Measurements from ENCODE around the gene OR4N5. TPM values are rescaled to one million over a fixed set of nuclear protein-coding genes. Genes with fewer than 3 reads are reported as not detected.
"Not testable (repeated sequence)": the region's sequence is repeated elsewhere in the genome, so short reads cannot be mapped to it uniquely, and the experiment has no call there.

Gene OR4N5
- total RNA-seq, 1 donor from 2014 or later, result not detected

GRCh38 chr14:20116748-20117147 is 21.9 kb upstream of the OR4N5 start:
- Histone ChIP-seq H3K36me3 (ENCODE audit: control insufficient read depth, insufficient read depth, low read length) (no peaks in the 10 kb centered on the region), H3K4me3 (ENCODE audit: low read depth, low read length) (no peak overlapping the region), H3K27me3 (ENCODE audit: control insufficient read depth, insufficient read depth, low read length) (no peaks in the 10 kb centered on the region)
- DNase-seq (ENCODE audit: low read depth), result no peak
- TF ChIP-seq, protein P1, sequence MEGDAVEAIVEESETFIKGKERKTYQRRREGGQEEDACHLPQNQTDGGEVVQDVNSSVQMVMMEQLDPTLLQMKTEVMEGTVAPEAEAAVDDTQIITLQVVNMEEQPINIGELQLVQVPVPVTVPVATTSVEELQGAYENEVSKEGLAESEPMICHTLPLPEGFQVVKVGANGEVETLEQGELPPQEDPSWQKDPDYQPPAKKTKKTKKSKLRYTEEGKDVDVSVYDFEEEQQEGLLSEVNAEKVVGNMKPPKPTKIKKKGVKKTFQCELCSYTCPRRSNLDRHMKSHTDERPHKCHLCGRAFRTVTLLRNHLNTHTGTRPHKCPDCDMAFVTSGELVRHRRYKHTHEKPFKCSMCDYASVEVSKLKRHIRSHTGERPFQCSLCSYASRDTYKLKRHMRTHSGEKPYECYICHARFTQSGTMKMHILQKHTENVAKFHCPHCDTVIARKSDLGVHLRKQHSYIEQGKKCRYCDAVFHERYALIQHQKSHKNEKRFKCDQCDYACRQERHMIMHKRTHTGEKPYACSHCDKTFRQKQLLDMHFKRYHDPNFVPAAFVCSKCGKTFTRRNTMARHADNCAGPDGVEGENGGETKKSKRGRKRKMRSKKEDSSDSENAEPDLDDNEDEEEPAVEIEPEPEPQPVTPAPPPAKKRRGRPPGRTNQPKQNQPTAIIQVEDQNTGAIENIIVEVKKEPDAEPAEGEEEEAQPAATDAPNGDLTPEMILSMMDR (IDR thresholded peaks at IDR 0.05; ENCODE audit: insufficient read depth, low read length, poor library complexity, severe bottlenecking), result no peak

- Histone ChIP-seq H3K4me3 (ENCODE audit: low read depth, low read length) (no peak overlapping the region), H3K27me3 (ENCODE audit: control insufficient read depth, insufficient read depth, low read length) (no peaks in the 10 kb centered on the region), H3K36me3 (ENCODE audit: control insufficient read depth, insufficient read depth, low read length) (no peaks in the 10 kb centered on the region)
- no peak for DNase-seq (ENCODE audit: low read depth)
- TF ChIP-seq, protein P1 (IDR thresholded peaks at IDR 0.05; ENCODE audit: insufficient read depth, low read length, poor library complexity, severe bottlenecking), result no peak
Measured at GRCh38 chr14:20118795-20119194, 19.8 kb upstream of the OR4N5 start.

GRCh38 chr14:20143911-20144310 is 5.3 kb downstream of the OR4N5 start:
- Histone ChIP-seq H3K4me3 (ENCODE audit: low read depth, low read length) (no peak overlapping the region), H3K27me3 (ENCODE audit: control insufficient read depth, insufficient read depth, low read length) (no peaks in the 10 kb centered on the region), H3K36me3 (ENCODE audit: control insufficient read depth, insufficient read depth, low read length) (no peaks in the 10 kb centered on the region)
- TF ChIP-seq, protein P1 (IDR thresholded peaks at IDR 0.05; ENCODE audit: insufficient read depth, low read length, poor library complexity, severe bottlenecking), result no peak
- DNase-seq (ENCODE audit: low read depth), result no peak

- Histone ChIP-seq H3K36me3 (ENCODE audit: control insufficient read depth, insufficient read depth, low read length) (no peaks in the 10 kb centered on the region), H3K27me3 (ENCODE audit: control insufficient read depth, insufficient read depth, low read length) (no peaks in the 10 kb centered on the region), H3K4me3 (ENCODE audit: low read depth, low read length) (no peak overlapping the region)
- no peak for DNase-seq (ENCODE audit: low read depth)
- TF ChIP-seq, protein P1 (IDR thresholded peaks at IDR 0.05; ENCODE audit: insufficient read depth, low read length, poor library complexity, severe bottlenecking), result no peak
Measured at GRCh38 chr14:20144820-20145219, 6.2 kb downstream of the OR4N5 start.

- Histone ChIP-seq H3K4me3 (ENCODE audit: low read depth, low read length) (no peak overlapping the region), H3K27me3 (ENCODE audit: control insufficient read depth, insufficient read depth, low read length) (no peaks in the 10 kb centered on the region), H3K36me3 (ENCODE audit: control insufficient read depth, insufficient read depth, low read length) (no peaks in the 10 kb centered on the region)
- DNase-seq (ENCODE audit: low read depth), result no peak
- TF ChIP-seq, protein P1 (IDR thresholded peaks at IDR 0.05; ENCODE audit: insufficient read depth, low read length, poor library complexity, severe bottlenecking), result no peak
Measured at GRCh38 chr14:20164462-20164861, 25.8 kb downstream of the OR4N5 start.

- TF ChIP-seq, protein P1 (IDR thresholded peaks at IDR 0.05; ENCODE audit: insufficient read depth, low read length, poor library complexity, severe bottlenecking), result no peak
- Histone ChIP-seq H3K36me3 (ENCODE audit: control insufficient read depth, insufficient read depth, low read length) (no peaks in the 10 kb centered on the region), H3K4me3 (ENCODE audit: low read depth, low read length) (no peak overlapping the region), H3K27me3 (ENCODE audit: control insufficient read depth, insufficient read depth, low read length) (no peaks in the 10 kb centered on the region)
- no peak for DNase-seq (ENCODE audit: low read depth)
Measured at GRCh38 chr14:20167091-20167490, 28.5 kb downstream of the OR4N5 start.

GRCh38 chr14:20169852-20170251 is 31.2 kb downstream of the OR4N5 start:
- not testable (repeated sequence) for DNase-seq (ENCODE audit: low read depth); H3K36me3 ChIP-seq (ENCODE audit: control insufficient read depth, insufficient read depth, low read length); H3K4me3 ChIP-seq (ENCODE audit: low read depth, low read length); H3K27me3 ChIP-seq (ENCODE audit: control insufficient read depth, insufficient read depth, low read length)

DNA sequence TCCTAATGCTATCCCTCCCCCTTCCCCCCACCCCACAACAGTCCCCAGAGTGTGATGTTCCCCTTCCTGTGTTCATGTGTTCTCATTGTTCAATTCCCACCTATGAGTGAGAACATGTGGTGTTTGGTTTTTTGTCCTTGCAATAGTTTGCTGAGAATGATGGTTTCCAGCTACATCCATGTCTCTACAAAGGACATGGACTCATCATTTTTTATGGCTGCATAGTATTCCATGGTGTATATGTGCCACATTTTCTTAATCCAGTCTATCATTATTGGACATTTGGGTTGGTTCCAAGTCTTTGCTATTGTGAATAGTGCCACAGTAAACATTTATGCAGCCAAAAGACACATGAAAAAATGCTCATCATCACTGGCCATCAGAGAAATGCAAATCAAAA is 35.6 kb downstream of the OR4N5 start:
- H3K4me3 ChIP-seq (ENCODE audit: low read depth, low read length), result not testable (repeated sequence)

More for the DNA sequence above, 35.6 kb downstream of the OR4N5 start:
- not testable (repeated sequence) for H3K36me3 ChIP-seq (ENCODE audit: control insufficient read depth, insufficient read depth, low read length); DNase-seq (ENCODE audit: low read depth); H3K27me3 ChIP-seq (ENCODE audit: control insufficient read depth, insufficient read depth, low read length)
